Measurements from ENCODE around the gene SLC1A4. TPM values are rescaled to one million over a fixed set of nuclear protein-coding genes. Genes with fewer than 3 reads are reported as not detected.
A peak's percentile ranks its signal among the peaks of the same experiment; 100 is the strongest.

The SLC1A4 gene
- total and polyA plus RNA-seq, 10 of the 15 experiments (the other 5 are each of a cell fraction or from before 2014, with no cell fraction given), result 10.8 to 43.2 (median 27.7) TPM

DNA sequence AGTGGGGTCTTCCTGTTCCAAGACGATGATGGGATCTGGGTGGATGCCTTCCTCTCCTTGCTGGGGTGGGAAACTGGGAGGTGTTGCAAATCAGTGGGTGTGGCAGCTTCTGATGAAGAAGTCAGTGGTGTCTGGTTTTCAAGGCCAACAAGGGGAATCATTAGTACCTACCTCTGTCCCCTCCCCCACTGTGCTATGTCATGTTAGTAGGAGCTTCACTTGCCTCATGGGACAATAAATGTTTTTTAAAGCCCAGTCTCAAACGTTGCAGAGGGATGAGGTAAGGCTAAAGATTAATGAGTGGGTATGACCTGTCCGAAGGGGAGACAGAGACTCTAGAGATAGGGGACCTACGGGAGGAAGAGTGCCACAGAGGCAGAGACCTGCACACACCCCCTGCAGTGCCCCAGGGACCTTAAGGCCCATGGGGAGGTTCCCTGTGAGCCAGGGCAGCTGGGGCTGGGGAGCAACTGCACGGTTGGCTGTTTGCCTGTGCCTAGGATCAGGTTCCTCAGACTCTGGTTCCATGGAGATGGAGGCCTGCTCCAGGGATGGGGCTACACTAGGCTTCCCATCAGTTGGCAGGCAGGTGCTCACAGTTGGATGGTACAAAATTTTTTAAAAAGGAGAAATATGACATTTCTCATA, 37.8 kb upstream of the SLC1A4 start:
- Histone ChIP-seq H3K4me3 (no peak overlapping the region), H3K36me3 (ENCODE audit: control insufficient read depth in 2 of 2, insufficient read depth in 2 of 2, low read length in 1 of 2) (no peaks in the 10 kb centered on the region), H3K4me2 (ENCODE audit: control insufficient read depth, insufficient read depth) (no peak overlapping the region), H2AFZ (ENCODE audit: control insufficient read depth, low read depth, low read length) (no peak overlapping the region), H3K27ac (ENCODE audit: control insufficient read depth, insufficient read depth) (no peak overlapping the region), H3K9ac (ENCODE audit: control insufficient read depth, insufficient read depth, low read length) (no peak overlapping the region), H3K9me3 (replicated peaks; ENCODE audit: control insufficient read depth, insufficient read depth, low read length) (peaks cover 2% of the 10 kb centered on the region; the same call in 2 of the 3 replicates), H3K27me3 (replicated peaks in 1 of 2; ENCODE audit: control insufficient read depth in 2 of 2, insufficient read depth in 2 of 2, low read length in 1 of 2) (no peaks in the 10 kb centered on the region), H4K20me1 (ENCODE audit: control insufficient read depth, insufficient read depth) (no peaks in the 10 kb centered on the region), H3K79me2 (ENCODE audit: control insufficient read depth, insufficient read depth, low read length) (peaks cover 1% of the 10 kb centered on the region; the same call in 1 of the 2 replicates), H3K4me1 (ENCODE audit: control insufficient read depth, insufficient read depth, low read length) (peaks cover 20% of the 10 kb centered on the region)
- ChIA-PET POLR2A (interaction anchor here (0.8 to 1.3 kb wide), 2 partner anchors 14 to 19 kb away, joined by 3 to 4 read pairs; no protein-coding TSS in a partner anchor), RAD21 (ENCODE audit: unreplicated experiment) (interaction anchor here (1.4 kb wide), 1 partner anchor 34 kb away, joined by 4 read pairs; no protein-coding TSS in a partner anchor), CTCF (interaction anchor here (0.9 to 1.2 kb wide), 2 partner anchors 28 to 200 kb away, joined by 3 to 4 read pairs; no protein-coding TSS in a partner anchor), SMC1A (ENCODE audit: uncharacterized antibody, unreplicated experiment) (interaction anchor here (0.7 to 1.6 kb wide), 5 partner anchors 10 to 28 kb away, joined by 3 to 5 read pairs (median 3); no protein-coding TSS in a partner anchor)
- WGBS (ENCODE audit: insufficient coverage, insufficient replicate concordance, low lambda C conversion rate, missing lambda C conversion rate), result 12% methylated on average over 5 of the region's 5 CpGs
- BruUV-seq (replicated peaks), result no TSS peak
- no peak for DNase-seq (ENCODE audit: low read depth, low spot score)
- no peak for ATAC-seq
- in situ Hi-C loops (cut with MboI), result no loop called here
- intact Hi-C loops (cut with micrococcal nuclease; ENCODE audit: unreplicated experiment), result no loop called here
- TF ChIP-seq MEF2B (IDR thresholded peaks at IDR 0.05; ENCODE audit: partially characterized antibody, poor library complexity, severe bottlenecking) (peak; percentile 55), ZBTB40 (IDR thresholded peaks at IDR 0.05; ENCODE audit: borderline replicate concordance) (no peak)
- TF ChIP-seq, protein P1, sequence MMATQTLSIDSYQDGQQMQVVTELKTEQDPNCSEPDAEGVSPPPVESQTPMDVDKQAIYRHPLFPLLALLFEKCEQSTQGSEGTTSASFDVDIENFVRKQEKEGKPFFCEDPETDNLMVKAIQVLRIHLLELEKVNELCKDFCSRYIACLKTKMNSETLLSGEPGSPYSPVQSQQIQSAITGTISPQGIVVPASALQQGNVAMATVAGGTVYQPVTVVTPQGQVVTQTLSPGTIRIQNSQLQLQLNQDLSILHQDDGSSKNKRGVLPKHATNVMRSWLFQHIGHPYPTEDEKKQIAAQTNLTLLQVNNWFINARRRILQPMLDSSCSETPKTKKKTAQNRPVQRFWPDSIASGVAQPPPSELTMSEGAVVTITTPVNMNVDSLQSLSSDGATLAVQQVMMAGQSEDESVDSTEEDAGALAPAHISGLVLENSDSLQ (IDR thresholded peaks at IDR 0.05), result no peak
- no peak for FAIRE-seq

All from GM12878 (cell line).